WTC11 (cell line): ENCODE measurements around the gene YES1. TPM values are rescaled to one million over a fixed set of nuclear protein-coding genes. Genes with fewer than 3 reads are reported as not detected.

Source experiments
- ATAC-seq: fragments of 200-7000 bp; cut with Tn5 transposase; 2 replicates; pipeline ENCODE4 v1.10.0; 2021; ENCODE audit warnings: mild to moderate bottlenecking, moderate library complexity
- CTCF ChIA-PET: fragments of 300-600 bp; sonication (Branson Sonifier 250); formaldehyde crosslinking; loops from one replicate; lab custom pipeline; 2021; ENCODE audit warnings: antibody characterized with exemption; lab: Charles Lee
- POLR2A ChIA-PET: fragments of 350-600 bp; sonication (Branson Sonifier 250); formaldehyde crosslinking; loops from one replicate; lab custom pipeline; 2021; ENCODE audit warnings: antibody characterized with exemption; lab: Charles Lee
- DNase-seq: peaks from one replicate; pipeline ENCODE4 v3.0.0; 2021; ENCODE audit warnings: low spot score
- H3K27ac Mint-ChIP-seq: 2 replicates; pipeline ENCODE4 v1.8.0; 2021; ENCODE audit warnings: mixed read lengths
- H3K27me3 Mint-ChIP-seq: 2 replicates; pipeline ENCODE4 v1.8.0; 2021; ENCODE audit warnings: low read depth, mild to moderate bottlenecking, moderate library complexity, mixed read lengths
- H3K36me3 Mint-ChIP-seq: 2 replicates; pipeline ENCODE4 v1.8.0; 2021; ENCODE audit warnings: mixed read lengths
- H3K4me1 Mint-ChIP-seq: 2 replicates; pipeline ENCODE4 v1.8.0; 2022; ENCODE audit warnings: mixed read lengths
- H3K4me3 Mint-ChIP-seq: 2 replicates; pipeline ENCODE4 v1.8.0; 2021; ENCODE audit warnings: mild to moderate bottlenecking, moderate library complexity, mixed read lengths
- H3K9me3 Mint-ChIP-seq: 2 replicates; pipeline ENCODE4 v1.8.0; 2021; ENCODE audit warnings: mixed read lengths
- AFF4 ChIP-seq: sonication (generic); formaldehyde crosslinking; IDR thresholded peaks from 2 replicates; pipeline ENCODE4 v1.8.1; 2023; ENCODE audit warnings: mild to moderate bottlenecking, missing genetic modification reagents, borderline replicate concordance
- ELF4 ChIP-seq: sonication (generic); formaldehyde crosslinking; IDR thresholded peaks from 2 replicates; pipeline ENCODE4 v1.8.1; 2022; ENCODE audit warnings: low read depth, mild to moderate bottlenecking, moderate library complexity, missing genetic modification reagents
- FOXJ3 ChIP-seq: sonication (generic); formaldehyde crosslinking; IDR thresholded peaks from 2 replicates; pipeline ENCODE4 v1.9.0; 2021; ENCODE audit warnings: missing genetic modification reagents, mild to moderate bottlenecking, borderline replicate concordance
- IRF1 ChIP-seq: sonication (generic); formaldehyde crosslinking; IDR thresholded peaks from 2 replicates; pipeline ENCODE4 v1.8.0; 2023; ENCODE audit warnings: missing genetic modification reagents
- MXD4 ChIP-seq: fragments of 250-450 bp; sonication (Bioruptor Pico); IDR thresholded peaks from 2 replicates; pipeline ENCODE4 v1.8.0; 2021; ENCODE audit warnings: mild to moderate bottlenecking, moderate library complexity, borderline replicate concordance
- NFATC4 ChIP-seq: fragments of 250-450 bp; sonication (Bioruptor Pico); IDR thresholded peaks from 2 replicates; pipeline ENCODE4 v1.9.0; 2021; ENCODE audit warnings: mild to moderate bottlenecking
- PRRX2 ChIP-seq: fragments of 250-450 bp; sonication (Bioruptor Pico); IDR thresholded peaks from 2 replicates; pipeline ENCODE4 v1.8.0; 2021; ENCODE audit warnings: mild to moderate bottlenecking
- SMAD4 ChIP-seq: sonication (generic); formaldehyde crosslinking; IDR thresholded peaks from 2 replicates; pipeline ENCODE4 v1.8.0; 2022; ENCODE audit warnings: mild to moderate bottlenecking, missing genetic modification reagents
- SP1 ChIP-seq: sonication (generic); formaldehyde crosslinking; conservative IDR thresholded peaks from 2 replicates; pipeline ENCODE4 v1.8.1; 2022; ENCODE audit warnings: missing genetic modification reagents
- TEAD4 ChIP-seq: sonication (generic); formaldehyde crosslinking; IDR thresholded peaks from 2 replicates; pipeline ENCODE4 v1.8.0; 2022; ENCODE audit warnings: mild to moderate bottlenecking, missing genetic modification reagents
- USF1 ChIP-seq: sonication (generic); formaldehyde crosslinking; IDR thresholded peaks from 2 replicates; pipeline ENCODE4 v1.8.0; 2022; ENCODE audit warnings: mild to moderate bottlenecking, missing genetic modification reagents
- ZMAT4 ChIP-seq: fragments of 250-450 bp; sonication (Bioruptor Pico); IDR thresholded peaks from 2 replicates; pipeline ENCODE4 v1.9.0; 2021; ENCODE audit warnings: mild to moderate bottlenecking
- ZNF232 ChIP-seq: sonication (generic); formaldehyde crosslinking; IDR thresholded peaks from 2 replicates; pipeline ENCODE4 v1.8.0; 2022; ENCODE audit warnings: mild to moderate bottlenecking, missing genetic modification reagents
- ZNF425 ChIP-seq: fragments of 250-450 bp; sonication (Bioruptor Pico); conservative IDR thresholded peaks from 2 replicates; pipeline ENCODE4 v1.9.0; 2021; ENCODE audit warnings: mild to moderate bottlenecking
- total RNA-seq: library from RNA; stranded (reverse); gene quantifications from 3 replicates; pipeline ENCODE4 v1.2.3, GENCODE V29; 2021

Gene YES1
- total RNA-seq, 1 experiment from 2014 or later = 113 TPM

GRCh38 chr18:816869-817268 lies 4.8 kb upstream of the YES1 start:
- Mint-ChIP-seq H3K4me3 (no peak overlapping the region), H3K4me1 (peaks cover 15% of the 10 kb centered on the region), H3K36me3 (no peaks in the 10 kb centered on the region), H3K27ac (no peak overlapping the region), H3K9me3 (no peaks in the 10 kb centered on the region), H3K27me3 (no peaks in the 10 kb centered on the region; the same call in 1 of the 2 replicates)
- ATAC-seq (no peak), DNase-seq (no peak)
- ChIA-PET POLR2A (no interaction called here), CTCF (interaction anchor here (0.5 to 1.2 kb wide), 2 partner anchors 13 to 149 kb away, joined by 3 to 5 read pairs; no protein-coding TSS in a partner anchor)
- TF ChIP-seq MXD4 (CRISPR knock-in tag) (no peak), ZNF232 (no peak), IRF1 (CRISPR knock-in tag) (no peak), FOXJ3 (CRISPR knock-in tag) (no peak)
- TF ChIP-seq, all 79 proteins: peak for 0

- Mint-ChIP-seq H3K4me3 (no peak overlapping the region), H3K27ac (no peak overlapping the region), H3K36me3 (no peaks in the 10 kb centered on the region), H3K9me3 (no peaks in the 10 kb centered on the region), H3K4me1 (peaks cover 15% of the 10 kb centered on the region), H3K27me3 (no peaks in the 10 kb centered on the region; the same call in 1 of the 2 replicates)
- POLR2A ChIA-PET = no interaction called here
- DNase-seq (no peak), ATAC-seq (no peak)
- TF ChIP-seq ZNF425 (CRISPR knock-in tag) (no peak), USF1 (CRISPR knock-in tag) (no peak), TEAD4 (CRISPR knock-in tag) (no peak), SMAD4 (CRISPR knock-in tag) (no peak), NFATC4 (CRISPR knock-in tag) (no peak), ELF4 (CRISPR knock-in tag) (no peak), ZMAT4 (CRISPR knock-in tag) (no peak), SP1 (CRISPR knock-in tag) (no peak), PRRX2 (CRISPR knock-in tag) (no peak)
- TF ChIP-seq, all 79 proteins: peak for 0
- CTCF ChIA-PET = interaction anchor here (1.2 kb wide), 1 partner anchor 14 kb away, joined by 5 read pairs; no protein-coding TSS in a partner anchor
Measured at GRCh38 chr18:816088-816653, 4.1 kb upstream of the YES1 start.

GRCh38 chr18:815353-815752 lies 3.3 kb upstream of the YES1 start:
- Mint-ChIP-seq H3K36me3 (no peaks in the 10 kb centered on the region), H3K4me3 (no peak overlapping the region), H3K4me1 (peaks cover 21% of the 10 kb centered on the region), H3K9me3 (no peaks in the 10 kb centered on the region), H3K27me3 (no peaks in the 10 kb centered on the region; the same call in 1 of the 2 replicates), H3K27ac (no peak overlapping the region)
- no peak for DNase-seq
- ChIA-PET CTCF (interaction anchor here (0.8 to 2.1 kb wide), 2 partner anchors 15 to 24 kb away, joined by 4 to 7 read pairs; no protein-coding TSS in a partner anchor), POLR2A (no interaction called here)
- ATAC-seq = no peak
- no peak for TF ChIP-seq AFF4 (CRISPR knock-in tag)
- TF ChIP-seq NFATC4 (CRISPR knock-in tag) = no peak
